K562 (cell line): ENCODE measurements around the gene TTL. TPM values are rescaled to one million over a fixed set of nuclear protein-coding genes. Genes with fewer than 3 reads are reported as not detected.
A peak's percentile ranks its signal among the peaks of the same experiment; 100 is the strongest.

Source experiments
- HLTF ChIP-seq: fragments of 450-650 bp; IDR thresholded peaks from 2 replicates; pipeline ENCODE4 v1.6.1; 2016
- KLF6 ChIP-seq: fragments of 250-450 bp; sonication (Bioruptor Pico); IDR thresholded peaks from 2 replicates; pipeline ENCODE4 v1.4.0; 2020; ENCODE audit warnings: mild to moderate bottlenecking, moderate library complexity, borderline replicate concordance
- PHB2 ChIP-seq: fragments of 450-650 bp; IDR thresholded peaks from 2 replicates; pipeline ENCODE4 v1.6.1; 2017; ENCODE audit warnings: low read depth
- SLC30A9 ChIP-seq: fragments of 250-450 bp; sonication (Bioruptor Pico); IDR thresholded peaks from 2 replicates; pipeline ENCODE4 v1.8.0; 2022; ENCODE audit warnings: mild to moderate bottlenecking, moderate library complexity
- SREBF1 ChIP-seq: fragments of 150-350 bp; IDR thresholded peaks from 2 replicates; pipeline ENCODE4 v1.6.1; 2014; ENCODE audit warnings: antibody characterized with exemption, low read depth, low read length, borderline replicate concordance
- ZNF324 ChIP-seq: fragments of 250-450 bp; sonication (Bioruptor Pico); IDR thresholded peaks from 2 replicates; pipeline ENCODE4 v1.4.0; 2020; ENCODE audit warnings: mild to moderate bottlenecking
- ZNF445 ChIP-seq: fragments of 250-450 bp; sonication (Bioruptor Pico); IDR thresholded peaks from 2 replicates; pipeline ENCODE4 v1.4.0; 2020; ENCODE audit warnings: low read depth, mild to moderate bottlenecking, moderate library complexity
- ZNF57 ChIP-seq: fragments of 450-650 bp; formaldehyde crosslinking; IDR thresholded peaks from 2 replicates; pipeline ENCODE4 v1.4.0; 2020; ENCODE audit warnings: mild to moderate bottlenecking, moderate library complexity
- ZNF609 ChIP-seq: sonication (generic); formaldehyde crosslinking; IDR thresholded peaks from 2 replicates; pipeline ENCODE4 v1.8.1; 2023; ENCODE audit warnings: missing genetic modification reagents, mild to moderate bottlenecking, borderline replicate concordance
- ZNF77 ChIP-seq: fragments of 250-450 bp; sonication (Bioruptor Pico); IDR thresholded peaks from 2 replicates; pipeline ENCODE4 v1.5.0; 2020
- polyA plus RNA-seq, 8 experiments: library from polyadenylated mRNA; depleted of rRNA in 4 of 8; stranded (reverse) in 5 of 8; unstranded in 3 of 8; fragments of >200 nt; fragmentation: Nextera tagmentation in 2 of 8; fragmentation: Illumina TruSeq in 1 of 8; extraction: Ambion mirVana in 2 of 8; extraction: Trizol in 1 of 8; gene quantifications; 2 replicates each; pipeline versions ENCODE4 v1.2.1 to v1.2.3, GENCODE V29; 2011 to 2014; ENCODE audit warnings: inconsistent platforms in 1 of 8, missing spikeins in 1 of 8
- total RNA-seq, 7 experiments: library from RNA; depleted of rRNA in 6 of 7; stranded (reverse); fragments of >200 nt in 6 of 7; fragmentation: Illumina TruSeq in 2 of 7; extraction: Trizol in 2 of 7; gene quantifications; 2 replicates each; pipeline versions ENCODE4 v1.2.1 to v1.2.3, GENCODE V29; 2011 to 2021; ENCODE audit warnings: low replicate concordance in 1 of 7
- TF ChIP-seq, protein P1 (sequence below): fragments of 450-650 bp; IDR thresholded peaks from 2 replicates; pipeline ENCODE4 v1.6.1; 2018; ENCODE audit not compliant: partially characterized antibody
- TF ChIP-seq, protein P2 (sequence below): sonication (generic); IDR thresholded peaks from 2 replicates; pipeline ENCODE4 v1.6.1; 2016

The TTL gene
- total and polyA plus RNA-seq, 9 of the 15 experiments (the other 6 are each of a cell fraction or from before 2014, with no cell fraction given), result 9.4 to 54.4 (median 34.9) TPM

DNA sequence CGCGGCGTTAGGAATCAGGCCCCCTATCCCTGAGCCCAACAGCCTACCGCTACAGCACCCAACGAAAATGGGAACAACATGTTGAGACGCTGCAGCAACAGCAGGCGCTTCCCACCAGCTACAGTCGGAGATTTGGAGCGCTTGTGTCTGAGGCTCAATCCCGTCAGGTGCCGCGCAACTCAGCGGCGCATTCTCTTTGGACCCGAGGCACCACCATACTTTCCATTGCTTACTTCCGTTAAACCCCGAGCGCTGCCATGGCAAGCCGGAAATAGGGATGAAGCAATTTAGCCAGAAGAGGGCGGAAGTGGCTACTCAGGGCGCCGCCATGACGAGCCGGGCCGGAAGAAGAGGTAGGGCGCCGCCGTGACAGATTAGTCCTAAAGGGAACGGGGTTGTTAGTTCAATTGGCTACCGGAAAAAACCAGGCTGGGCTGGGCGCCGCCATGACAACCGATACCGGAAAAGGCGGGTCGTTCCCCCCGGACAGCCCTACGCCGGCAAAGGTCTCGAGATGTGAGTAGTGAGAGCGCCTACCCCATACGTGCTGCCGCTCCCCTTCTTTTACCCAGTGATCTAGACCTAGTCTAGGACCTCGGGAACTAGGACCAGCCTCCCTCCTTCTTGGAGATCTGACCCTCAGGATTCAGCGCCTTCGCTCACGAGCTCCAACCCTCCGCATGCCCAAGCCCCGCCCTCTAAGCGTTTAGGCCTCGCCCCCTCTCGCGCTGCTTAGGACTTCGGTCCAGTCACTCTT is 102.4 kb downstream of the TTL start, which contains the start of gene CHCHD5 (continued):
- TF ChIP-seq ZNF324 (CRISPR knock-in tag) (no peak), ZNF445 (CRISPR knock-in tag) (no peak), SLC30A9 (CRISPR knock-in tag) (no peak), ZNF57 (no peak), HLTF (no peak), SREBF1 (no peak), PHB2 (no peak), ZNF609 (CRISPR knock-in tag) (no peak), ZNF77 (CRISPR knock-in tag) (no peak), KLF6 (CRISPR knock-in tag) (no peak; the same call in 1 of the 2 replicates)
- TF ChIP-seq, protein P1, sequence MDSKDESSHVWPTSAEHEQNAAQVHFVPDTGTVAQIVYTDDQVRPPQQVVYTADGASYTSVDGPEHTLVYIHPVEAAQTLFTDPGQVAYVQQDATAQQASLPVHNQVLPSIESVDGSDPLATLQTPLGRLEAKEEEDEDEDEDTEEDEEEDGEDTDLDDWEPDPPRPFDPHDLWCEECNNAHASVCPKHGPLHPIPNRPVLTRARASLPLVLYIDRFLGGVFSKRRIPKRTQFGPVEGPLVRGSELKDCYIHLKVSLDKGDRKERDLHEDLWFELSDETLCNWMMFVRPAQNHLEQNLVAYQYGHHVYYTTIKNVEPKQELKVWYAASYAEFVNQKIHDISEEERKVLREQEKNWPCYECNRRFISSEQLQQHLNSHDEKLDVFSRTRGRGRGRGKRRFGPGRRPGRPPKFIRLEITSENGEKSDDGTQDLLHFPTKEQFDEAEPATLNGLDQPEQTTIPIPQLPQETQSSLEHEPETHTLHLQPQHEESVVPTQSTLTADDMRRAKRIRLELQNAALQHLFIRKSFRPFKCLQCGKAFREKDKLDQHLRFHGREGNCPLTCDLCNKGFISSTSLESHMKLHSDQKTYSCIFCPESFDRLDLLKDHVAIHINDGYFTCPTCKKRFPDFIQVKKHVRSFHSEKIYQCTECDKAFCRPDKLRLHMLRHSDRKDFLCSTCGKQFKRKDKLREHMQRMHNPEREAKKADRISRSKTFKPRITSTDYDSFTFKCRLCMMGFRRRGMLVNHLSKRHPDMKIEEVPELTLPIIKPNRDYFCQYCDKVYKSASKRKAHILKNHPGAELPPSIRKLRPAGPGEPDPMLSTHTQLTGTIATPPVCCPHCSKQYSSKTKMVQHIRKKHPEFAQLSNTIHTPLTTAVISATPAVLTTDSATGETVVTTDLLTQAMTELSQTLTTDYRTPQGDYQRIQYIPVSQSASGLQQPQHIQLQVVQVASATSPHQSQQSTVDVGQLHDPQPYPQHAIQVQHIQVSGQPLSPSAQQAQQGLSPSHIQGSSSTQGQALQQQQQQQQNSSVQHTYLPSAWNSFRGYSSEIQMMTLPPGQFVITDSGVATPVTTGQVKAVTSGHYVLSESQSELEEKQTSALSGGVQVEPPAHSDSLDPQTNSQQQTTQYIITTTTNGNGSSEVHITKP, result peak; percentile 58
- TF ChIP-seq, protein P2, sequence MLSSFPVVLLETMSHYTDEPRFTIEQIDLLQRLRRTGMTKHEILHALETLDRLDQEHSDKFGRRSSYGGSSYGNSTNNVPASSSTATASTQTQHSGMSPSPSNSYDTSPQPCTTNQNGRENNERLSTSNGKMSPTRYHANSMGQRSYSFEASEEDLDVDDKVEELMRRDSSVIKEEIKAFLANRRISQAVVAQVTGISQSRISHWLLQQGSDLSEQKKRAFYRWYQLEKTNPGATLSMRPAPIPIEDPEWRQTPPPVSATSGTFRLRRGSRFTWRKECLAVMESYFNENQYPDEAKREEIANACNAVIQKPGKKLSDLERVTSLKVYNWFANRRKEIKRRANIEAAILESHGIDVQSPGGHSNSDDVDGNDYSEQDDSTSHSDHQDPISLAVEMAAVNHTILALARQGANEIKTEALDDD, result peak; percentile 70
